SK-N-SH treated with all-trans-retinoic acid at 6 μM for 48 hours (cell line): ENCODE data around the gene TEDC2.

Experiments
- ARNTL ChIP-seq: fragments of 450-650 bp; formaldehyde crosslinking; IDR thresholded peaks from 2 replicates; pipeline ENCODE4 v1.5.0; 2020; ENCODE audit warnings: low read depth, mild to moderate bottlenecking, moderate library complexity, borderline replicate concordance
- TF ChIP-seq, protein P1 (sequence below): fragments of 250-450 bp; sonication (Bioruptor Pico); IDR thresholded peaks from 2 replicates; pipeline ENCODE4 v1.8.0; 2020; ENCODE audit warnings: mild to moderate bottlenecking, moderate library complexity, borderline replicate concordance

DNA sequence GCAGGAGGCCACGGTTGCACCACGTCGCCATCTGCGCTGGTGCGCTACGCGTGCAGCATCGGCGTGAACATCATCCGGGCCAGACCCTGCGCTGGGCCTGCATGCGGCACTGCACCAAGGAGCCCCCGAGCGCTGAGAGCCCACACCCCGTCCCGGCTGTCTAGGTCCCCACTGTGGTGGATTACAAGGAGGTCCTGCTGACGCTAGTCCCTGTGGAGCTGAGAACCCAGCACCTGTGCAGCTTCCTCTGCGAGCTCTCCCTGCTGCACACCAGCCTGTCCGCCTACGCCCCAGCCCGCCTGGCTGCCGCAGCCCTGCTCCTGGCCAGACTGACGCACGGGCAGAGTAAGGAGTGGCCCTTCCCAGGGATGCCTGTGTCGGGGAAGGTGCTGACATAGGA lies 10.8 kb upstream of the TEDC2 start:
- no peak for TF ChIP-seq ARNTL (CRISPR knock-in tag)
- TF ChIP-seq, protein P1, sequence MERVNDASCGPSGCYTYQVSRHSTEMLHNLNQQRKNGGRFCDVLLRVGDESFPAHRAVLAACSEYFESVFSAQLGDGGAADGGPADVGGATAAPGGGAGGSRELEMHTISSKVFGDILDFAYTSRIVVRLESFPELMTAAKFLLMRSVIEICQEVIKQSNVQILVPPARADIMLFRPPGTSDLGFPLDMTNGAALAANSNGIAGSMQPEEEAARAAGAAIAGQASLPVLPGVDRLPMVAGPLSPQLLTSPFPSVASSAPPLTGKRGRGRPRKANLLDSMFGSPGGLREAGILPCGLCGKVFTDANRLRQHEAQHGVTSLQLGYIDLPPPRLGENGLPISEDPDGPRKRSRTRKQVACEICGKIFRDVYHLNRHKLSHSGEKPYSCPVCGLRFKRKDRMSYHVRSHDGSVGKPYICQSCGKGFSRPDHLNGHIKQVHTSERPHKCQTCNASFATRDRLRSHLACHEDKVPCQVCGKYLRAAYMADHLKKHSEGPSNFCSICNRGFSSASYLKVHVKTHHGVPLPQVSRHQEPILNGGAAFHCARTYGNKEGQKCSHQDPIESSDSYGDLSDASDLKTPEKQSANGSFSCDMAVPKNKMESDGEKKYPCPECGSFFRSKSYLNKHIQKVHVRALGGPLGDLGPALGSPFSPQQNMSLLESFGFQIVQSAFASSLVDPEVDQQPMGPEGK (CRISPR knock-in tag): no peak
